SH-SY5Y (cell line): ENCODE measurements around the gene PHC2.

ENCODE experiments used
- GATA2 ChIP-seq: IDR thresholded peaks from 2 replicates; pipeline ENCODE4 v1.6.1; 2011; ENCODE audit warnings: mild to moderate bottlenecking, low read depth, low read length
- GATA3 ChIP-seq: IDR thresholded peaks from 2 replicates; pipeline ENCODE4 v1.6.1; 2011; ENCODE audit warnings: low read depth, mild to moderate bottlenecking, low read length, moderate library complexity

DNA sequence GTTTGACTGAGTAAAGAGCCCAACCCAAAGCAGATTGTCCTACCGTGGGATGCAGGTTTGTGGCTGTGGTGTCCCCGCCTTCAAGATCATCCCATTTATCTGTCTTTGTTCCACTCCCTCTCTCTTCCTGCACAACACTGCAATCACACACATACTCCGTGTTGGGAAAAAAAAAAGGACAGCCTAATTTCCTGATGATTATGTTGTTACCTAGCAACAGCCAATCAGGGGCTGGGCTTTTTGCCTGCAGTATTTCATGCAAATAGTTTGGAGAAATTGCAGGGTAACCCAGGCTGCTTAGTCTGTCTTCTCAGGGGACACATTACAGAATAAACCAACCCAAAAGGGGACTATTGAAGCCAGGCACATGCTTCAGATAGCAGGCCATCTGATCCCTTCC lies 38.3 kb downstream of the PHC2 start:
- no peak for TF ChIP-seq GATA2
- TF ChIP-seq GATA3: no peak
